Liver (tissue), 9 donors: ENCODE measurements around the gene SP7. TPM values are rescaled to one million over a fixed set of nuclear protein-coding genes. Genes with fewer than 3 reads are reported as not detected.

ENCODE experiments used
- DNase-seq: peaks from one replicate; pipeline ENCODE4 v3.0.0-alpha.2; 2017; ENCODE audit warnings: low spot score
- H3K27ac ChIP-seq, 2 donors: one replicate each; pipeline ENCODE4 v1.7.0; 2013; ENCODE audit warnings: inconsistent platforms in 2 of 2, low read length in 2 of 2, control low read depth in 1 of 2, low read depth in 1 of 2, mild to moderate bottlenecking in 1 of 2
- H3K27me3 ChIP-seq, 4 donors: one replicate each; pipeline versions ENCODE4 v1.6.1 to v1.7.0; 2013; ENCODE audit warnings: low read length in 3 of 4, inconsistent platforms in 1 of 4, mild to moderate bottlenecking in 1 of 4, moderate library complexity in 1 of 4; ENCODE audit not compliant: control insufficient read depth in 4 of 4, insufficient read depth in 4 of 4
- H3K36me3 ChIP-seq, 4 donors: one replicate each; pipeline versions ENCODE4 v1.6.1 to v1.7.0; 2013; ENCODE audit warnings: low read length in 3 of 4, mild to moderate bottlenecking in 3 of 4, low read depth in 1 of 4, moderate library complexity in 1 of 4; ENCODE audit not compliant: control insufficient read depth in 4 of 4, insufficient read depth in 3 of 4
- H3K4me1 ChIP-seq, 4 donors: one replicate each; pipeline versions ENCODE4 v1.6.1 to v1.7.0; 2013; ENCODE audit warnings: low read length in 3 of 4, mild to moderate bottlenecking in 3 of 4, moderate library complexity in 1 of 4; ENCODE audit not compliant: control insufficient read depth in 4 of 4, insufficient read depth in 4 of 4
- H3K4me3 ChIP-seq, 3 donors: one replicate each; pipeline versions ENCODE4 v1.6.1 to v1.7.0; 2013; ENCODE audit warnings: low read length in 3 of 3, control low read depth in 1 of 3, low read depth in 1 of 3, mild to moderate bottlenecking in 1 of 3
- H3K9ac ChIP-seq, 2 donors: one replicate each; pipeline ENCODE4 v1.7.0; 2013; ENCODE audit warnings: low read length in 2 of 2, mild to moderate bottlenecking in 2 of 2, moderate library complexity in 2 of 2, control low read depth in 1 of 2, low read depth in 1 of 2
- H3K9me3 ChIP-seq, 4 donors: one replicate each; pipeline versions ENCODE4 v1.6.1 to v1.7.0; 2013; ENCODE audit warnings: low read length in 3 of 4; ENCODE audit not compliant: control insufficient read depth in 4 of 4
- EGR1 ChIP-seq, 2 donors: IDR thresholded peaks; 2 replicates each; pipeline ENCODE4 v1.6.1; 2016 to 2018; ENCODE audit warnings: antibody characterized with exemption in 2 of 2, low read depth in 2 of 2
- FOXA2 ChIP-seq: IDR thresholded peaks from 2 replicates; pipeline ENCODE4 v1.6.1; 2016; ENCODE audit warnings: antibody characterized with exemption
- GABPA ChIP-seq, 2 donors: IDR thresholded peaks in 1 of 2; conservative IDR thresholded peaks in 1 of 2; 2 replicates each; pipeline ENCODE4 v1.6.1; 2016; ENCODE audit warnings: antibody characterized with exemption in 2 of 2, mild to moderate bottlenecking in 1 of 2, moderate library complexity in 1 of 2
- HNF4A ChIP-seq, 2 donors: conservative IDR thresholded peaks; 2 replicates each; pipeline ENCODE4 v1.6.1; 2016; ENCODE audit warnings: antibody characterized with exemption in 2 of 2, mild to moderate bottlenecking in 2 of 2
- HNF4G ChIP-seq: IDR thresholded peaks from 2 replicates; pipeline ENCODE4 v1.6.1; 2016; ENCODE audit warnings: antibody characterized with exemption
- JUND ChIP-seq, 2 donors: IDR thresholded peaks; 2 replicates each; pipeline ENCODE4 v1.6.1; 2016; ENCODE audit warnings: antibody characterized with exemption in 2 of 2
- RAD21 ChIP-seq, 2 donors: IDR thresholded peaks; 2 replicates each; pipeline ENCODE4 v1.6.1; 2016; ENCODE audit warnings: antibody characterized with exemption in 2 of 2, mild to moderate bottlenecking in 2 of 2
- RXRA ChIP-seq, 2 donors: IDR thresholded peaks; 2 replicates each; pipeline ENCODE4 v1.6.1; 2017 to 2018; ENCODE audit warnings: antibody characterized with exemption in 2 of 2, mild to moderate bottlenecking in 1 of 2
- SP1 ChIP-seq: IDR thresholded peaks from 2 replicates; pipeline ENCODE4 v1.6.1; 2018; ENCODE audit warnings: antibody characterized with exemption, mild to moderate bottlenecking
- TAF1 ChIP-seq: conservative IDR thresholded peaks from 2 replicates; pipeline ENCODE4 v1.6.1; 2016; ENCODE audit warnings: antibody characterized with exemption, mild to moderate bottlenecking
- YY1 ChIP-seq: IDR thresholded peaks from 2 replicates; pipeline ENCODE4 v1.6.1; 2016; ENCODE audit warnings: antibody characterized with exemption, mild to moderate bottlenecking
- WGBS: extraction: QIAGEN DNeasy Blood & Tissue Kit; methylation state at CpG from one replicate; pipeline ENCODE4 v1.1.7; 2013; 5-methylcytosine and 5-hydroxymethylcytosine counted together
- polyA plus RNA-seq, 2 donors: library from polyadenylated mRNA; stranded (reverse) in 1 of 2; unstranded in 1 of 2; fragments of 200-250 nt in 1 of 2; fragments of >200 nt in 1 of 2; fragmentation: Nextera tagmentation in 1 of 2; extraction: Ambion mirVana in 1 of 2; gene quantifications; one replicate each; pipeline versions ENCODE4 v1.2.1 to v1.2.3, GENCODE V29; 2013 to 2015
- total RNA-seq, 2 donors: library from RNA; depleted of rRNA; stranded (reverse); fragments of >200 nt; gene quantifications; one replicate each; pipeline ENCODE4 v1.2.3, GENCODE V29; 2014
- TF ChIP-seq, protein P1 (sequence below): fragments of 150-350 bp; IDR thresholded peaks from 2 replicates; pipeline ENCODE4 v1.5.1; 2017; ENCODE audit warnings: improper control_type of control experiment, low read depth, low read length; ENCODE audit not compliant: missing input control
- TF ChIP-seq, protein P2 (sequence below): IDR thresholded peaks from 2 replicates; pipeline ENCODE4 v1.6.1; 2016; ENCODE audit warnings: antibody characterized with exemption
- TF ChIP-seq, protein P3 (sequence below): IDR thresholded peaks from 2 replicates; pipeline ENCODE4 v1.6.1; 2016; ENCODE audit warnings: antibody characterized with exemption, mild to moderate bottlenecking
- donor health status: healthy.
- donor health status: healthy.
- donor health status: healthy.
- donor health status: healthy.
- donor health status: healthy.

The SP7 gene
- total and polyA plus RNA-seq, 4 donors = not detected

DNA sequence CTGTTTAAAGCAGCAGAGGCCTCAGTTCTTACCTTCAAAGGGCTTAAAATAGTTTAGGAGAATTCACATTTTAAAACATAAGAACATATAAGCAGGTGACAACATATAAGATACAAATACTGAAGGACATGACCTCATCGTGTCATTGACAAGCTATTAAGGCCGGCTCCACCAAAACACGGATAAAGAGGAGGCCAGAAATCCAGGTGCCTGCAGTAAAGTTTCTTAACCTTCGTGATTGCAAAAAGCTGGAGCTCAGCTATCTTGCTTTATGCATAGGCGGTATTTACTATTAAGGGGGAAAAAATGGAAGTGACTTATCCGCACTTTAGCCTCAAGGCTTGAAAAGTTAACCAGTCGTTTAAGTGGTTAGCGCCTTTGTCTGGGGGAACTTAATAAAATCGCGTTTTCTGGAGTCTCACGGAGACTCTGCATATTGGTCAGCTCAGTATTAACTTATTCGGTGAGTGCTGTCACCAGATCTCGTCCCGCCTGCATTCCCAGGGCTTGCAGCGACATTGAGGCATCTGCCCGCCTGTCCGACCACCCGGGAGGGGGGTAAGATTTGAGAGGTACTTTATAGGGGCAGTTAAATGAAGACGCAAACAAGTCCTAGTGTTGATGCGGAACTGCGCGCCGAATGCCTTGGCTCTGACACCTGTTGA, 42.7 kb upstream of the SP7 start:
- no peak for DNase-seq
- H3K4me1 ChIP-seq = peaks cover 10 to 38% (median 32%) of the 10 kb centered on the region in 4 donors
- 13% methylated on average over 23 of the region's 23 CpGs for WGBS
- H3K9me3 ChIP-seq = no peaks in the 10 kb centered on the region
- H3K36me3 ChIP-seq = peaks cover 2 to 20% (median 13%) of the 10 kb centered on the region in 4 donors
- H3K4me3 ChIP-seq = peak overlapping the region; percentile 53 to 69 (median 57)
- no peaks in the 10 kb centered on the region for H3K27me3 ChIP-seq
- H3K27ac ChIP-seq = peak overlapping the region; percentile 94 to 95
- TF ChIP-seq, protein P1, sequence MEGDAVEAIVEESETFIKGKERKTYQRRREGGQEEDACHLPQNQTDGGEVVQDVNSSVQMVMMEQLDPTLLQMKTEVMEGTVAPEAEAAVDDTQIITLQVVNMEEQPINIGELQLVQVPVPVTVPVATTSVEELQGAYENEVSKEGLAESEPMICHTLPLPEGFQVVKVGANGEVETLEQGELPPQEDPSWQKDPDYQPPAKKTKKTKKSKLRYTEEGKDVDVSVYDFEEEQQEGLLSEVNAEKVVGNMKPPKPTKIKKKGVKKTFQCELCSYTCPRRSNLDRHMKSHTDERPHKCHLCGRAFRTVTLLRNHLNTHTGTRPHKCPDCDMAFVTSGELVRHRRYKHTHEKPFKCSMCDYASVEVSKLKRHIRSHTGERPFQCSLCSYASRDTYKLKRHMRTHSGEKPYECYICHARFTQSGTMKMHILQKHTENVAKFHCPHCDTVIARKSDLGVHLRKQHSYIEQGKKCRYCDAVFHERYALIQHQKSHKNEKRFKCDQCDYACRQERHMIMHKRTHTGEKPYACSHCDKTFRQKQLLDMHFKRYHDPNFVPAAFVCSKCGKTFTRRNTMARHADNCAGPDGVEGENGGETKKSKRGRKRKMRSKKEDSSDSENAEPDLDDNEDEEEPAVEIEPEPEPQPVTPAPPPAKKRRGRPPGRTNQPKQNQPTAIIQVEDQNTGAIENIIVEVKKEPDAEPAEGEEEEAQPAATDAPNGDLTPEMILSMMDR = no peak
- no peak for TF ChIP-seq RAD21 (IDR thresholded peaks at IDR 0.05)
- TF ChIP-seq, protein P2, sequence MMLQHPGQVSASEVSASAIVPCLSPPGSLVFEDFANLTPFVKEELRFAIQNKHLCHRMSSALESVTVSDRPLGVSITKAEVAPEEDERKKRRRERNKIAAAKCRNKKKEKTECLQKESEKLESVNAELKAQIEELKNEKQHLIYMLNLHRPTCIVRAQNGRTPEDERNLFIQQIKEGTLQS = no peak
- peak overlapping the region; percentile 62 to 90 for H3K9ac ChIP-seq

DNA sequence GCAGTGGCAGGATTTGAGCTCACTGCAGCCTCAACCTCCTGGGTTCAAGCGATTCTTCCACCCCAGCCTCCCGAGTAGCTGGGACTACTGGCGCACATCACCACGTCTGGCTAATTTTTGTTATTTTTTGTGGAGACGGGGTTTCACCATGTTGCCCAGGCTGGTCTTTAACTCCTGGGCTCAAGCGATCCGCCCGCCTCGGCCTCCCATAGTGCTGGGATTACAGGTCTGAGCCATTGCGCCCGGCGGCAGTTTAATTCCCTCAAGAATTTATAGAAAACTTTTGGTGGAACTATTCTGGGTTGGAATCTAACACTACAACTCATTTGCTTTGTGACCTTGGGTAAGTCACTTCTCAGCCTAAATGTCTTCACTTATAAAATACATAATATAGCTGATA, 42.1 kb upstream of the SP7 start:
- Histone ChIP-seq H3K36me3 (peaks cover 2 to 14% (median 8%) of the 10 kb centered on the region in 4 donors), H3K9me3 (no peaks in the 10 kb centered on the region), H3K4me1 (peaks cover 9 to 33% (median 28%) of the 10 kb centered on the region in 4 donors), H3K4me3 (no peak overlapping the region), H3K27me3 (no peaks in the 10 kb centered on the region), H3K9ac (no peak overlapping the region), H3K27ac (peak overlapping the region; percentile 94 to 95)
- WGBS = 99% methylated on average over 12 of the region's 12 CpGs
- DNase-seq = no peak
- TF ChIP-seq EGR1 (IDR thresholded peaks at IDR 0.05; ENCODE audit: low read depth in 2 of 2) = no peak
- TF ChIP-seq GABPA (IDR thresholded peaks at IDR 0.05 in 1 of 2, conservative IDR thresholded peaks at IDR 0.05 in 1 of 2) = no peak
- TF ChIP-seq JUND (IDR thresholded peaks at IDR 0.05) = no peak
- TF ChIP-seq RXRA (IDR thresholded peaks at IDR 0.05) = no peak
- TF ChIP-seq TAF1 = no peak
- no peak for TF ChIP-seq HNF4A (conservative IDR thresholded peaks at IDR 0.05)
- TF ChIP-seq FOXA2 = no peak
- TF ChIP-seq, protein P2 = no peak
- TF ChIP-seq, protein P3, sequence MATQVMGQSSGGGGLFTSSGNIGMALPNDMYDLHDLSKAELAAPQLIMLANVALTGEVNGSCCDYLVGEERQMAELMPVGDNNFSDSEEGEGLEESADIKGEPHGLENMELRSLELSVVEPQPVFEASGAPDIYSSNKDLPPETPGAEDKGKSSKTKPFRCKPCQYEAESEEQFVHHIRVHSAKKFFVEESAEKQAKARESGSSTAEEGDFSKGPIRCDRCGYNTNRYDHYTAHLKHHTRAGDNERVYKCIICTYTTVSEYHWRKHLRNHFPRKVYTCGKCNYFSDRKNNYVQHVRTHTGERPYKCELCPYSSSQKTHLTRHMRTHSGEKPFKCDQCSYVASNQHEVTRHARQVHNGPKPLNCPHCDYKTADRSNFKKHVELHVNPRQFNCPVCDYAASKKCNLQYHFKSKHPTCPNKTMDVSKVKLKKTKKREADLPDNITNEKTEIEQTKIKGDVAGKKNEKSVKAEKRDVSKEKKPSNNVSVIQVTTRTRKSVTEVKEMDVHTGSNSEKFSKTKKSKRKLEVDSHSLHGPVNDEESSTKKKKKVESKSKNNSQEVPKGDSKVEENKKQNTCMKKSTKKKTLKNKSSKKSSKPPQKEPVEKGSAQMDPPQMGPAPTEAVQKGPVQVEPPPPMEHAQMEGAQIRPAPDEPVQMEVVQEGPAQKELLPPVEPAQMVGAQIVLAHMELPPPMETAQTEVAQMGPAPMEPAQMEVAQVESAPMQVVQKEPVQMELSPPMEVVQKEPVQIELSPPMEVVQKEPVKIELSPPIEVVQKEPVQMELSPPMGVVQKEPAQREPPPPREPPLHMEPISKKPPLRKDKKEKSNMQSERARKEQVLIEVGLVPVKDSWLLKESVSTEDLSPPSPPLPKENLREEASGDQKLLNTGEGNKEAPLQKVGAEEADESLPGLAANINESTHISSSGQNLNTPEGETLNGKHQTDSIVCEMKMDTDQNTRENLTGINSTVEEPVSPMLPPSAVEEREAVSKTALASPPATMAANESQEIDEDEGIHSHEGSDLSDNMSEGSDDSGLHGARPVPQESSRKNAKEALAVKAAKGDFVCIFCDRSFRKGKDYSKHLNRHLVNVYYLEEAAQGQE = no peak
- no peak for TF ChIP-seq SP1
- TF ChIP-seq, protein P1 = no peak
- TF ChIP-seq YY1 = no peak
- TF ChIP-seq RAD21 (IDR thresholded peaks at IDR 0.05) = no peak
- TF ChIP-seq HNF4G = no peak
